Measurements from ENCODE around the gene CRYL1. TPM values are rescaled to one million over a fixed set of nuclear protein-coding genes. Genes with fewer than 3 reads are reported as not detected.
A peak's percentile ranks its signal among the peaks of the same experiment; 100 is the strongest.

CRYL1 gene
- total RNA-seq, 2 experiments from 2014 or later, result 8.9 to 9.3 TPM

GRCh38 chr13:20461860-20462532 lies 63.7 kb downstream of the CRYL1 start:
- intact Hi-C loops (cut with micrococcal nuclease), result no loop called here
- CTCF ChIA-PET, result no interaction called here
- Mint-ChIP-seq H3K9me3 (no peaks in the 10 kb centered on the region), H3K4me3 (no peak overlapping the region), H3K27me3 (ENCODE audit: low read depth) (no peaks in the 10 kb centered on the region), H3K36me3 (ENCODE audit: low read depth) (no peaks in the 10 kb centered on the region), H3K27ac (no peak overlapping the region), H3K4me1 (ENCODE audit: low read depth) (peaks cover 22% of the 10 kb centered on the region)
- no peak for DNase-seq

- DNase-seq, result peak; percentile 55
- H3K27ac Mint-ChIP-seq, result peak overlapping the region; percentile 70
- H3K4me1 Mint-ChIP-seq (ENCODE audit: low read depth), result peaks cover 24% of the 10 kb centered on the region
- CTCF ChIA-PET, result no interaction called here
- H3K9me3 Mint-ChIP-seq, result no peaks in the 10 kb centered on the region
- H3K27me3 Mint-ChIP-seq (ENCODE audit: low read depth), result no peaks in the 10 kb centered on the region
- intact Hi-C loops (cut with micrococcal nuclease), result no loop called here
- H3K4me3 Mint-ChIP-seq, result no peak overlapping the region
- H3K36me3 Mint-ChIP-seq (ENCODE audit: low read depth), result no peaks in the 10 kb centered on the region
Observed at GRCh38 chr13:20461481-20461859, 64.2 kb downstream of the CRYL1 start.

GRCh38 chr13:20460761-20461160 lies 64.9 kb downstream of the CRYL1 start:
- Mint-ChIP-seq H3K27ac (no peak overlapping the region), H3K4me1 (ENCODE audit: low read depth) (peaks cover 24% of the 10 kb centered on the region), H3K9me3 (no peaks in the 10 kb centered on the region), H3K4me3 (no peak overlapping the region), H3K36me3 (ENCODE audit: low read depth) (no peaks in the 10 kb centered on the region), H3K27me3 (ENCODE audit: low read depth) (no peaks in the 10 kb centered on the region)
- CTCF ChIA-PET, result interaction anchor here (1.0 kb wide), 1 partner anchor 35 kb away, joined by 4 read pairs; no protein-coding TSS in a partner anchor
- DNase-seq, result no peak
- intact Hi-C loops (cut with micrococcal nuclease), result no loop called here

GRCh38 chr13:20457670-20458069 lies 68.0 kb downstream of the CRYL1 start:
- Mint-ChIP-seq H3K9me3 (peaks cover 4% of the 10 kb centered on the region), H3K27ac (no peak overlapping the region), H3K36me3 (ENCODE audit: low read depth) (no peaks in the 10 kb centered on the region), H3K4me3 (no peak overlapping the region), H3K27me3 (ENCODE audit: low read depth) (no peaks in the 10 kb centered on the region), H3K4me1 (ENCODE audit: low read depth) (peaks cover 21% of the 10 kb centered on the region)
- no peak for DNase-seq
- intact Hi-C loops (cut with micrococcal nuclease), result no loop called here
- CTCF ChIA-PET, result no interaction called here

GRCh38 chr13:20456737-20457136 lies 68.9 kb downstream of the CRYL1 start:
- no peaks in the 10 kb centered on the region for H3K27me3 Mint-ChIP-seq (ENCODE audit: low read depth)
- H3K4me3 Mint-ChIP-seq, result no peak overlapping the region
- H3K27ac Mint-ChIP-seq, result no peak overlapping the region
- CTCF ChIA-PET, result interaction anchor here (1.7 kb wide), 1 partner anchor 11 kb away, joined by 3 read pairs; no protein-coding TSS in a partner anchor
- H3K36me3 Mint-ChIP-seq (ENCODE audit: low read depth), result no peaks in the 10 kb centered on the region
- intact Hi-C loops (cut with micrococcal nuclease), result no loop called here
- DNase-seq, result no peak
- H3K9me3 Mint-ChIP-seq, result peaks cover 4% of the 10 kb centered on the region
- H3K4me1 Mint-ChIP-seq (ENCODE audit: low read depth), result peaks cover 15% of the 10 kb centered on the region

- Mint-ChIP-seq H3K36me3 (ENCODE audit: low read depth) (peaks cover 17% of the 10 kb centered on the region), H3K27ac (no peak overlapping the region), H3K4me3 (no peak overlapping the region), H3K27me3 (ENCODE audit: low read depth) (no peaks in the 10 kb centered on the region), H3K4me1 (ENCODE audit: low read depth) (peaks cover 5% of the 10 kb centered on the region), H3K9me3 (peaks cover 27% of the 10 kb centered on the region)
- CTCF ChIA-PET, result interaction anchor here (1.0 kb wide), 1 partner anchor 269 kb away, joined by 4 read pairs; no protein-coding TSS in a partner anchor
- no peak for DNase-seq
- intact Hi-C loops (cut with micrococcal nuclease), result no loop called here
Observed at GRCh38 chr13:20451397-20451796, 74.3 kb downstream of the CRYL1 start.

GRCh38 chr13:20448470-20448869 lies 77.2 kb downstream of the CRYL1 start:
- intact Hi-C loops (cut with micrococcal nuclease), result no loop called here
- DNase-seq, result no peak
- peaks cover 26% of the 10 kb centered on the region for H3K9me3 Mint-ChIP-seq
- H3K27me3 Mint-ChIP-seq (ENCODE audit: low read depth), result no peaks in the 10 kb centered on the region
- H3K4me3 Mint-ChIP-seq, result no peak overlapping the region
- no peak overlapping the region for H3K27ac Mint-ChIP-seq
- peaks cover 5% of the 10 kb centered on the region for H3K4me1 Mint-ChIP-seq (ENCODE audit: low read depth)
- peaks cover 20% of the 10 kb centered on the region for H3K36me3 Mint-ChIP-seq (ENCODE audit: low read depth)
- CTCF ChIA-PET, result no interaction called here

- H3K9me3 Mint-ChIP-seq, result peaks cover 26% of the 10 kb centered on the region
- CTCF ChIA-PET, result no interaction called here
- intact Hi-C loops (cut with micrococcal nuclease), result no loop called here
Observed at GRCh38 chr13:20446900-20447299, 78.8 kb downstream of the CRYL1 start.

GRCh38 chr13:20446405-20446804 lies 79.3 kb downstream of the CRYL1 start:
- DNase-seq, result no peak
- H3K27me3 Mint-ChIP-seq (ENCODE audit: low read depth), result no peaks in the 10 kb centered on the region
- H3K4me3 Mint-ChIP-seq, result no peak overlapping the region
- H3K27ac Mint-ChIP-seq, result no peak overlapping the region
- intact Hi-C loops (cut with micrococcal nuclease), result no loop called here
- CTCF ChIA-PET, result interaction anchor here (1.0 kb wide), 1 partner anchor 9 kb away, joined by 3 read pairs; no protein-coding TSS in a partner anchor
- peaks cover 14% of the 10 kb centered on the region for H3K4me1 Mint-ChIP-seq (ENCODE audit: low read depth)
- peaks cover 20% of the 10 kb centered on the region for H3K36me3 Mint-ChIP-seq (ENCODE audit: low read depth)
- peaks cover 26% of the 10 kb centered on the region for H3K9me3 Mint-ChIP-seq

More at GRCh38 chr13:20446900-20447299, 78.8 kb downstream of the CRYL1 start:
- Mint-ChIP-seq H3K4me1 (ENCODE audit: low read depth) (peaks cover 15% of the 10 kb centered on the region), H3K27me3 (ENCODE audit: low read depth) (no peaks in the 10 kb centered on the region), H3K27ac (no peak overlapping the region), H3K4me3 (no peak overlapping the region), H3K36me3 (ENCODE audit: low read depth) (peaks cover 20% of the 10 kb centered on the region)
- DNase-seq, result no peak

GRCh38 chr13:20442798-20443381 lies 82.8 kb downstream of the CRYL1 start:
- no peak overlapping the region for H3K27ac Mint-ChIP-seq
- DNase-seq, result no peak
- H3K4me1 Mint-ChIP-seq (ENCODE audit: low read depth), result peaks cover 13% of the 10 kb centered on the region
- intact Hi-C loops (cut with micrococcal nuclease), result no loop called here
- H3K36me3 Mint-ChIP-seq (ENCODE audit: low read depth), result peaks cover 10% of the 10 kb centered on the region
- CTCF ChIA-PET, result no interaction called here
- no peaks in the 10 kb centered on the region for H3K27me3 Mint-ChIP-seq (ENCODE audit: low read depth)
- H3K9me3 Mint-ChIP-seq, result peaks cover 10% of the 10 kb centered on the region
- no peak overlapping the region for H3K4me3 Mint-ChIP-seq

GRCh38 chr13:20442375-20442774 lies 83.3 kb downstream of the CRYL1 start:
- H3K36me3 Mint-ChIP-seq (ENCODE audit: low read depth), result peaks cover 7% of the 10 kb centered on the region
- H3K4me1 Mint-ChIP-seq (ENCODE audit: low read depth), result peaks cover 13% of the 10 kb centered on the region
- intact Hi-C loops (cut with micrococcal nuclease), result no loop called here
- CTCF ChIA-PET, result no interaction called here
- no peaks in the 10 kb centered on the region for H3K27me3 Mint-ChIP-seq (ENCODE audit: low read depth)
- peaks cover 5% of the 10 kb centered on the region for H3K9me3 Mint-ChIP-seq
- no peak overlapping the region for H3K27ac Mint-ChIP-seq
- H3K4me3 Mint-ChIP-seq, result no peak overlapping the region
- no peak for DNase-seq

GRCh38 chr13:20441879-20442278 lies 83.8 kb downstream of the CRYL1 start:
- no peak overlapping the region for H3K4me3 Mint-ChIP-seq
- intact Hi-C loops (cut with micrococcal nuclease), result no loop called here
- CTCF ChIA-PET, result interaction anchor here (0.6 kb wide), 1 partner anchor 34 kb away, joined by 3 read pairs; no protein-coding TSS in a partner anchor
- no peak for DNase-seq
- no peaks in the 10 kb centered on the region for H3K27me3 Mint-ChIP-seq (ENCODE audit: low read depth)
- H3K36me3 Mint-ChIP-seq (ENCODE audit: low read depth), result peaks cover 6% of the 10 kb centered on the region
- peaks cover 13% of the 10 kb centered on the region for H3K4me1 Mint-ChIP-seq (ENCODE audit: low read depth)
- peaks cover 3% of the 10 kb centered on the region for H3K9me3 Mint-ChIP-seq
- H3K27ac Mint-ChIP-seq, result no peak overlapping the region

GRCh38 chr13:20441056-20441455 lies 84.6 kb downstream of the CRYL1 start:
- intact Hi-C loops (cut with micrococcal nuclease), result no loop called here
- peaks cover 4% of the 10 kb centered on the region for H3K36me3 Mint-ChIP-seq (ENCODE audit: low read depth)
- peaks cover 13% of the 10 kb centered on the region for H3K4me1 Mint-ChIP-seq (ENCODE audit: low read depth)
- H3K4me3 Mint-ChIP-seq, result no peak overlapping the region
- H3K27ac Mint-ChIP-seq, result no peak overlapping the region
- no peaks in the 10 kb centered on the region for H3K27me3 Mint-ChIP-seq (ENCODE audit: low read depth)
- peaks cover 3% of the 10 kb centered on the region for H3K9me3 Mint-ChIP-seq
- DNase-seq, result no peak
- CTCF ChIA-PET, result no interaction called here
